Vagina (tissue), 2 donors: Measurements from ENCODE around the gene MYG1. TPM values are rescaled to one million over a fixed set of nuclear protein-coding genes. Genes with fewer than 3 reads are reported as not detected.
A peak's percentile ranks its signal among the peaks of the same experiment; 100 is the strongest.

Experiments
- DNase-seq, 2 donors: peaks; one replicate each; pipeline ENCODE4 v3.0.0-alpha.2; 2017; ENCODE audit errors: extremely low spot score in 2 of 2
- H3K27ac ChIP-seq: fragments of 200-600 bp; sonication (generic); one replicate; pipeline ENCODE4 v1.5.1; 2019
- H3K27me3 ChIP-seq: fragments of 200-600 bp; sonication (generic); one replicate; pipeline ENCODE4 v1.5.1; 2019
- H3K36me3 ChIP-seq, 2 donors: fragments of 200-600 bp; sonication (generic); one replicate each; pipeline ENCODE4 v1.5.1; 2017 to 2019
- H3K4me1 ChIP-seq: fragments of 200-600 bp; sonication (generic); one replicate; pipeline ENCODE4 v1.5.1; 2019
- H3K4me3 ChIP-seq, 2 donors: fragments of 200-600 bp; sonication (generic); 1 replicate in 1 of 2; 2 replicates in 1 of 2; pipeline ENCODE4 v1.5.1; 2016 to 2019
- H3K9me3 ChIP-seq: fragments of 200-600 bp; sonication (generic); one replicate; pipeline ENCODE4 v1.5.1; 2019
- CTCF ChIP-seq, 3 experiments: fragments of 450-650 bp in 2 of 3; fragments of 200-600 bp in 1 of 3; sonication (generic) in 1 of 3; IDR thresholded peaks; one replicate each; pipeline ENCODE4 v1.5.1; 2017 to 2019; ENCODE audit warnings: antibody characterized with exemption in 3 of 3, mild to moderate bottlenecking in 2 of 3, moderate library complexity in 2 of 3
- POLR2A ChIP-seq, 2 donors: fragments of 450-650 bp; IDR thresholded peaks; one replicate each; pipeline ENCODE4 v1.6.1; 2017; ENCODE audit warnings: antibody characterized with exemption in 2 of 2, mild to moderate bottlenecking in 2 of 2, moderate library complexity in 2 of 2
- POLR2AphosphoS5 ChIP-seq, 2 donors: sonication (generic); formaldehyde crosslinking; IDR thresholded peaks; one replicate each; pipeline ENCODE4 v1.9.0; 2017; ENCODE audit warnings: antibody characterized with exemption in 2 of 2, mild to moderate bottlenecking in 2 of 2, low read depth in 1 of 2; ENCODE audit not compliant: insufficient read depth in 1 of 2
- intact Hi-C: fragments of 100-400 bp; cut with DNase I; formaldehyde crosslinking; loops from one replicate; pipeline ENCODE4 v1.15.1; 2023
- total RNA-seq: library from RNA; depleted of rRNA; stranded (reverse); fragments of >200 nt; gene quantifications from one replicate; pipeline ENCODE4 v1.2.3, GENCODE V29; 2016

MYG1 gene
- total RNA-seq, 1 donor from 2014 or later: 41.5 TPM

GRCh38 chr12:53287741-53288216, 11.7 kb upstream of the MYG1 start:
- H3K4me1 ChIP-seq: peaks cover 7% of the 10 kb centered on the region
- no peaks in the 10 kb centered on the region for H3K27me3 ChIP-seq
- H3K27ac ChIP-seq: no peak overlapping the region
- intact Hi-C loops: loop anchor here (5.0 kb wide), 1 partner anchor 75 kb away; no protein-coding TSS in a partner anchor
- no peaks in the 10 kb centered on the region for H3K9me3 ChIP-seq
- H3K4me3 ChIP-seq: no peak overlapping the region
- TF ChIP-seq POLR2AphosphoS5 (IDR thresholded peaks at IDR 0.05; ENCODE audit: insufficient read depth in 1 of 2, low read depth in 1 of 2) (no peak), CTCF (IDR thresholded peaks at IDR 0.05) (peak; percentile 67 to 78 (median 68)), POLR2A (IDR thresholded peaks at IDR 0.05) (no peak)
- no peaks in the 10 kb centered on the region for H3K36me3 ChIP-seq
- DNase-seq: no peak

DNA sequence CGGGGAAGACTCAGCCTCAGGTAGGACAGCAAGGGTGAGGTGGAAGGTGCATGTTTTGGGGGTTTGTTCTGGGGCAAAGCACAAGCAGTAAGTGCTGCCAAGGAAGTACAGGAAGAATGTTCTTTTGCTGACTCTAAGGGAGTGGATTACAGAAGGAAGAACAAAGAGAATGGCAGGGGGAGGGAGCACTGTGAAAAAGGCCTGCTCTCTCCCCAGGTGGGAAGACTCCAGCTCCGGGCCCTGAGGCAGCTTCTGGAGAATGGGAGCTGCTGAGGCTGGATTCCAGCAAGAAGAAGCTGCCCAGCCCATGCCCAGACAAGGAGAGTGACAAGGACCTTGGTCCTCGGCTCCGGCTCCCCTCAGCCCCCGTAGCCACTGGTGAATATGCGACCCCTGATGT, 11.2 kb upstream of the MYG1 start:
- intact Hi-C loops: loop anchor here (5.0 kb wide), 1 partner anchor 76 kb away; no protein-coding TSS in a partner anchor
- no peak overlapping the region for H3K4me3 ChIP-seq
- H3K27ac ChIP-seq: no peak overlapping the region
- no peak for TF ChIP-seq CTCF (IDR thresholded peaks at IDR 0.05)
- no peaks in the 10 kb centered on the region for H3K9me3 ChIP-seq
- no peak for DNase-seq
- peaks cover 7% of the 10 kb centered on the region for H3K4me1 ChIP-seq
- H3K27me3 ChIP-seq: no peaks in the 10 kb centered on the region
- no peaks in the 10 kb centered on the region for H3K36me3 ChIP-seq

DNA sequence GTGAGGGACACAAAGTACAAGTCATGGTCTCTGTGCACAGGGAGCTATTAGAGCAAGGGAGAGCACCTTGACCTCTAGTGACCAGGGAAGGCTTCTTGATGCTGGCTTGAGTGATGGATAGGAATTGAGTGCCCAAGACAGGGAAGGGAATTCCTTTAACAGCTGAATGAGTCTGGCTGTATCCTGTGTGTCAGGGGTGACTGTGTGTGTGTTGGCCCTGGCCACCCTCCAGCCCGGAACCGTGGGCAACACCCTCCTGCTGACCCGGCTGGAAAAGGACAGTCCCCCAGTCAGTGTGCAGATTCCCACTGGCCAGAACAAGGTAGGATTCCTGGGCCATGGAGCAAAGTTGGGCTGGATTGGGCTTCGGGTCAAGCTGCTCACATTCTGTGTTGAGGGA, 9.6 kb upstream of the MYG1 start:
- DNase-seq: no peak
- intact Hi-C loops: loop anchor here (5.0 kb wide), 1 partner anchor 78 kb away; no protein-coding TSS in a partner anchor
- Histone ChIP-seq H3K9me3 (no peaks in the 10 kb centered on the region), H3K36me3 (no peaks in the 10 kb centered on the region), H3K4me1 (peaks cover 12% of the 10 kb centered on the region), H3K27me3 (no peaks in the 10 kb centered on the region), H3K27ac (no peak overlapping the region), H3K4me3 (no peak overlapping the region)
- TF ChIP-seq POLR2AphosphoS5 (IDR thresholded peaks at IDR 0.05; ENCODE audit: insufficient read depth in 1 of 2, low read depth in 1 of 2): no peak
- no peak for TF ChIP-seq CTCF (IDR thresholded peaks at IDR 0.05)
- no peak for TF ChIP-seq POLR2A (IDR thresholded peaks at IDR 0.05)

GRCh38 chr12:53290661-53291060, 8.8 kb upstream of the MYG1 start:
- no peak for TF ChIP-seq POLR2A (IDR thresholded peaks at IDR 0.05)
- no peak for TF ChIP-seq CTCF (IDR thresholded peaks at IDR 0.05)
- no peak for TF ChIP-seq POLR2AphosphoS5 (IDR thresholded peaks at IDR 0.05; ENCODE audit: insufficient read depth in 1 of 2, low read depth in 1 of 2)
- H3K27ac ChIP-seq: no peak overlapping the region
- intact Hi-C loops: no loop called here

GRCh38 chr12:53292426-53292825, 7.1 kb upstream of the MYG1 start:
- no peaks in the 10 kb centered on the region for H3K27me3 ChIP-seq
- intact Hi-C loops: no loop called here

More at GRCh38 chr12:53290661-53291060, 8.8 kb upstream of the MYG1 start:
- DNase-seq: no peak
- Histone ChIP-seq H3K36me3 (no peaks in the 10 kb centered on the region), H3K27me3 (no peaks in the 10 kb centered on the region), H3K4me3 (no peak overlapping the region), H3K9me3 (no peaks in the 10 kb centered on the region), H3K4me1 (peaks cover 15% of the 10 kb centered on the region)

More at GRCh38 chr12:53292426-53292825, 7.1 kb upstream of the MYG1 start:
- Histone ChIP-seq H3K4me1 (peaks cover 32% of the 10 kb centered on the region), H3K36me3 (peaks cover 0 to under 1% of the 10 kb centered on the region in 2 donors), H3K4me3 (no peak overlapping the region), H3K27ac (no peak overlapping the region), H3K9me3 (no peaks in the 10 kb centered on the region)
- no peak for DNase-seq
- TF ChIP-seq POLR2AphosphoS5 (IDR thresholded peaks at IDR 0.05; ENCODE audit: insufficient read depth in 1 of 2, low read depth in 1 of 2) (no peak), CTCF (IDR thresholded peaks at IDR 0.05) (no peak), POLR2A (IDR thresholded peaks at IDR 0.05) (no peak)
